GM18508 (cell line): ENCODE results near the gene FBXL2.
"Not testable (repeated sequence)": the region's sequence is repeated elsewhere in the genome, so short reads cannot be mapped to it uniquely, and the experiment has no call there.

ENCODE experiments used
- ATAC-seq: cut with Tn5 transposase; IDR thresholded peaks from one replicate; pipeline ENCODE4 v1.9.1; 2021; ENCODE audit warnings: moderate number of reproducible peaks; ENCODE audit not compliant: insufficient read depth, unreplicated experiment

Gene FBXL2

GRCh38 chr3:33377931-33378330 lies 100.7 kb downstream of the FBXL2 start:
- ATAC-seq = no peak

GRCh38 chr3:33380653-33381052 lies 103.4 kb downstream of the FBXL2 start:
- ATAC-seq = no peak

- ATAC-seq = no peak
These were observed 106.7 kb downstream of the FBXL2 start for GRCh38 chr3:33383951-33384350.

- no peak for ATAC-seq
These were observed 108.2 kb downstream of the FBXL2 start for GRCh38 chr3:33385423-33385822.

GRCh38 chr3:33386631-33387030 lies 109.4 kb downstream of the FBXL2 start:
- no peak for ATAC-seq

GRCh38 chr3:33388374-33389100 lies 111.3 kb downstream of the FBXL2 start:
- no peak for ATAC-seq

- ATAC-seq = no peak
These were observed 112.7 kb downstream of the FBXL2 start for GRCh38 chr3:33389908-33390307.

GRCh38 chr3:33391255-33391995 lies 114.2 kb downstream of the FBXL2 start:
- no peak for ATAC-seq

GRCh38 chr3:33392144-33392543 lies 114.9 kb downstream of the FBXL2 start:
- no peak for ATAC-seq

GRCh38 chr3:33392703-33393125 lies 115.5 kb downstream of the FBXL2 start:
- ATAC-seq = no peak

GRCh38 chr3:33394403-33395054 lies 117.3 kb downstream of the FBXL2 start:
- ATAC-seq = no peak

- ATAC-seq = no peak
These were observed 118.7 kb downstream of the FBXL2 start for GRCh38 chr3:33395900-33396299.

GRCh38 chr3:33398410-33398809 lies 121.2 kb downstream of the FBXL2 start:
- ATAC-seq = no peak

- no peak for ATAC-seq
These were observed 124.5 kb downstream of the FBXL2 start for GRCh38 chr3:33401781-33402180.

- no peak for ATAC-seq
These were observed 125.7 kb downstream of the FBXL2 start for GRCh38 chr3:33402936-33403335.

GRCh38 chr3:33403756-33404155 lies 126.5 kb downstream of the FBXL2 start:
- ATAC-seq = no peak

GRCh38 chr3:33410816-33411215 lies 133.6 kb downstream of the FBXL2 start:
- not testable (repeated sequence) for ATAC-seq

- no peak for ATAC-seq
These were observed 139.9 kb downstream of the FBXL2 start for GRCh38 chr3:33417066-33417673.

- ATAC-seq = no peak
These were observed 142.7 kb downstream of the FBXL2 start for GRCh38 chr3:33419948-33420347.

- no peak for ATAC-seq
These were observed 143.7 kb downstream of the FBXL2 start for GRCh38 chr3:33420966-33421365.
